HEK293T (cell line): ENCODE data around the gene RNF212.

Experiments
- ARNT ChIP-seq: fragments of 450-650 bp; IDR thresholded peaks from 2 replicates; pipeline ENCODE4 v1.6.1; 2017; ENCODE audit warnings: mild to moderate bottlenecking
- BHLHE40 ChIP-seq: fragments of 450-650 bp; IDR thresholded peaks from 2 replicates; pipeline ENCODE4 v1.6.1; 2016; ENCODE audit warnings: mild to moderate bottlenecking, moderate library complexity, borderline replicate concordance
- ELF4 ChIP-seq: fragments of 450-650 bp; IDR thresholded peaks from 2 replicates; pipeline ENCODE4 v1.6.1; 2017; ENCODE audit warnings: antibody characterized with exemption
- FOXK2 ChIP-seq: fragments of 450-650 bp; IDR thresholded peaks from 2 replicates; pipeline ENCODE4 v1.6.1; 2016; ENCODE audit warnings: mild to moderate bottlenecking
- FOXM1 ChIP-seq: fragments of 450-650 bp; IDR thresholded peaks from 2 replicates; pipeline ENCODE4 v1.6.1; 2017; ENCODE audit warnings: mild to moderate bottlenecking, borderline replicate concordance
- NFRKB ChIP-seq: fragments of 450-650 bp; IDR thresholded peaks from 2 replicates; pipeline ENCODE4 v1.6.1; 2016; ENCODE audit warnings: mild to moderate bottlenecking, moderate library complexity
- PKNOX1 ChIP-seq: fragments of 450-650 bp; IDR thresholded peaks from 2 replicates; pipeline ENCODE4 v1.6.1; 2016
- SP1 ChIP-seq: fragments of 450-650 bp; IDR thresholded peaks from 2 replicates; pipeline ENCODE4 v1.6.1; 2017
- TARDBP ChIP-seq: fragments of 450-650 bp; IDR thresholded peaks from 2 replicates; pipeline ENCODE4 v1.6.1; 2016

- no peak for TF ChIP-seq FOXK2
- no peak for TF ChIP-seq SP1
- no peak for TF ChIP-seq FOXM1
- no peak for TF ChIP-seq ARNT
- no peak for TF ChIP-seq BHLHE40
- TF ChIP-seq TARDBP: no peak
- no peak for TF ChIP-seq PKNOX1
- no peak for TF ChIP-seq NFRKB
- TF ChIP-seq ELF4: no peak
Measured at GRCh38 chr4:1116838-1117237, 3.5 kb upstream of the RNF212 start.
